HL-60/S4 (cell line): ENCODE measurements around the gene ACKR3.

Experiments used
- in situ Hi-C: fragments of 300-500 bp; cut with MboI; formaldehyde crosslinking; loops from 2 replicates; pipeline ENCODE4 v1.14.3; 2022; ENCODE audit warnings: low sequenced_read_pairs

The ACKR3 gene

DNA sequence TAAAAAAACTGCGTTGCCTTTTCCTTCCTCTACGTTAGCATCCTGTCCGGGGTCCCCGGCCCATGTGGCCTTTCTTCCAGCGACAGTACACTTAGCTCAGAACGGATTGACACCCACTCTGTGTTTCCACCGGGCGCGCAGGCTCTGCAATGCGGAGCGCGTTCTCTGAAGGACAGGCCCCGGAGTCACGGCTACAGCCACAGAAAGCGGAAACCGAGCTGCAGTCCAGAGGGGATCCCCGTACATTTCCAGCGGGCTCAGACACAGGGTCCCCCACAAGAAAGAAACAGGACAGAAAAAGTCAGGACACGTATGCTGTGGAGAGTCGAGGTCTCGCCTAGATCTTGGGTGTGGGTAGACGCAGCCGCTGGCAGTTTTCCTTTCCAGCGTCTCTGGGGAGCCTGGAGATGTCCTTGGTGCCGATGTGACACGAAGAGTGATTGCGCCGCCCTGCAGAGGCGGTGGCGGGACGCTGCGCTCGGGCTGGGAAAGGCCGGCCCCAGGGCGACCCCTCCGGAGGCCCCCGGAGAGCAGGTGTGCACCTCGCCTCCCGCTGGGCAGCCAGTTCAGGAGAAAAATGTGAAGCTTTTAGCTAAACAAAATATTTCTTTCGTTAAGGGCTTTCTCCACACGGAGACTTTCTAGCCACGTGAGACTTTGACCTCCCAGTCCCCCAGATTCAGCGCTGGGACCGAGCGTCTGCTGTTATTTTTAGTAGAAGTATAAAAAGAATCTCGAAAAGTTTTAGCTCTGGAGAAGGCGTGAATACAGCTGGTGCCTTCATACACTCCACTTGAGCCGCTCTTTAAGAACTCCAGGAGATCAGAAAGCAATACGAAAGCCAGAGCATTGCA lies 1.3 kb upstream of the ACKR3 start:
- in situ Hi-C loops = no loop called here

- in situ Hi-C loops = no loop called here
These were observed 578 bp upstream of the ACKR3 start for GRCh38 chr2:236568922-236569572.

DNA sequence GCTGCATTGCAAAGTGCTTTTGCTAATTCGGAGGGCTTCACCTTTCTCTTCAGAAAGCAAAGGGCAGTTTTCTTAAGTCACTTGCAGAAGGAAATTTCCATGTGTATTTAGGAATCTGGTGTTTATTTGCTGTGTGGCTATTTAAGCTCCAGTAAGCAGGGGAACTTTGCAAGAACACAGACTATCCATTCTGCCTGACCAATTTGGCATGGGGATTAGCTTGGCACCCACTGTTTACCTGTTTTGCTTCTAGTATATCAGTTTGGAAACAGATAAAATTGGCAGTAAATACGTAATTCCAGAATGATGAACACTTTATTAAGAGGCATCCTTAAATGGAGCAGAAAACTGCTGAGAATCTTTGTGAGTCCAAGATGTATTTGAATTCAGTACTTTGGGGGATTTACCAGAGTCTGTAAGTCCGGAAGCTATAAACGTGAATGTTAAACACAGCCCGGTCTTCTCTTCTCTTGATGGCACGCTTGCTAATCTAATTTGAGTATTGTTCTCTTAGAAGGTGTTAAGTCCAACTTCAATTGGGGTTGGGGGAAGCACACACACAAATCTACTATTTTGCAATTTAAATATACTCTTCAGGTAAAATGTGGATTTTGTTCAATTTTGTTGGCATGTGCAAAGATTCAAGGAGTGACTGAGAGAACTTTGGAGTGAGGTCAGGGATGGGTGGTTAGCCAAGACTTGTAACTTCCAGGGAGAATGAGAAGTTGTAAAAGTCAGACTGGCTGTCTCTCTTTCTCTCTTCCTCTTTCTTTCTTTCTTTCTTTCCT lies 650 bp downstream of the ACKR3 start:
- in situ Hi-C loops = no loop called here

DNA sequence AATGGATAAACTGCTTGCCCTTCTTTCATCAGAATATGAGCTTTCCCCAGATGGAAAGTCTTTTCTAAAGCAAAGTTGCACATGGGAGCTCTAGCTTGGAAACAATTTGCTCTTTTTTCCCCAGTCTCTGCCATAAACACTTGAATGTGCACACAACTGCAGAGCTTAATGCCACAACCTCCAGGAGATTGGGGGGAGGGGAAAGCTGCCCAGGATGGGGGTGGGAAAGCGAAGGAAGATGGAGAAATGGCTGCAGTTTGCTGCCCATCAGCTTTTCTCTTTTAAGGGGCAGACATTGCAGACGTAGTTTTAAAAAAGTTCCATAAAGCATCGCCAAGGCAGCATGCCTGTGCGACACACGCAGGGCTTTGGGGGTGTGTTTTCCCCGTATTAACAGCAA lies 1.5 kb downstream of the ACKR3 start:
- in situ Hi-C loops = no loop called here

DNA sequence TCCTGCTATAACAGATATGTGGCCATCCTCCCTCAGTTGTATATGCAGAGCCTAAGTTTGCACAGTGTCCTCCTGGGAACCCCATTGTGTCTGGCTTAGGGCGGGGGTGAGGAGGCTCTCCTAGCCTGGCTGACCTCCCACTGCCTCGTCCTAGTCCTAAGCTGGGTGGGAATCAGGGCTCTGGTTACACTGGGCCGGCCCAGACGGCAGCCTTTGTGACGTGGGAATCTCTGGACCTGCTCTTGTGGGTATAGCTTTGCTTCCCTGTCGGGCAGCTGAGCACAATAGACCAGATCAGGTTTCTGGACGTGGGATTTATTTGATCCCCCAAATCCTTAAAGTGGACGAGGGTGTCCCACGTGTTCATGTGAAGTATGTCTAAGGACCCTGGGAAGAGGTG lies 2.9 kb downstream of the ACKR3 start:
- in situ Hi-C loops = no loop called here

DNA sequence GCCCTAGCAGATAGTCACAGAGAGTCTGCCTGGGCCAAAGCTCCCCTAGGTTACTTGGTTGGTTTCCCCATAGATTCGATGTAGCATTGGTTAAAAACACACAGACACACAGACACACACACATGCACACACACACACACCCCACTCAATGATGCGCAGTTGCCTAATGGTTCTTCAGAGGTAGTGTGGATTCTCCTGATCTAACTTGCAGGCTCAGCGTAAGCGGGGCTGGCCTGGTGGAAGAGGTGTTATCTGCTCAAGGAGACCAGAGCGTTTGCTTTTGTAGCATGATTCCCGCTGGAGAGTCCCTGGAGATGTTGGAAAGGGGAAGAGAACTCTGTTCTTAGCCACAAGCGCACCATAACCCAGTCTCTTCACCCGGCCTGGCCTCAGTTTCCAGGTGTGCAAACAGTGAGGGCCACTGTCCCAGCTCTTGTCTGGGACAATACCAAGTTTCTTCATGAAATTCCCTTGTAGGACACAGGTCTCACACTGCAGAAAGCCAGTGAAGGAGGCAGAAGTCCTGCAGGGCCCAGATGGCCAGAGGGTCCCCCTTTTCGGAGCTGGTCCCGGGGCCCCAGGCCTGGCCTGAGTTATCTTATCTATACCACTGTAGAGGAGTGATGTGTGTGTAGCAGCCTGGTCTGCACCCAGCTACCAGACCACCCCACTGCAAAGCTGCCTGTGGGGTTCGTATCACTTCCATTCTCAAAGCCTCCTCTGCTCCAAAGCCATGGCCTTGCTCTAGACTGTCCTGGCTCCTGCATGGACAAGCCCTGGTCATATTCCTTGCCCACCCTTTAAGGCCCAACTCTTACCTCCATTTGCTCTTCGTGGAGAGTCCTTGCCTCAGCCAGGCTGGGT lies 3.7 kb downstream of the ACKR3 start:
- in situ Hi-C loops = no loop called here

- in situ Hi-C loops = no loop called here
These were observed 4.4 kb downstream of the ACKR3 start for GRCh38 chr2:236574000-236574399.

DNA sequence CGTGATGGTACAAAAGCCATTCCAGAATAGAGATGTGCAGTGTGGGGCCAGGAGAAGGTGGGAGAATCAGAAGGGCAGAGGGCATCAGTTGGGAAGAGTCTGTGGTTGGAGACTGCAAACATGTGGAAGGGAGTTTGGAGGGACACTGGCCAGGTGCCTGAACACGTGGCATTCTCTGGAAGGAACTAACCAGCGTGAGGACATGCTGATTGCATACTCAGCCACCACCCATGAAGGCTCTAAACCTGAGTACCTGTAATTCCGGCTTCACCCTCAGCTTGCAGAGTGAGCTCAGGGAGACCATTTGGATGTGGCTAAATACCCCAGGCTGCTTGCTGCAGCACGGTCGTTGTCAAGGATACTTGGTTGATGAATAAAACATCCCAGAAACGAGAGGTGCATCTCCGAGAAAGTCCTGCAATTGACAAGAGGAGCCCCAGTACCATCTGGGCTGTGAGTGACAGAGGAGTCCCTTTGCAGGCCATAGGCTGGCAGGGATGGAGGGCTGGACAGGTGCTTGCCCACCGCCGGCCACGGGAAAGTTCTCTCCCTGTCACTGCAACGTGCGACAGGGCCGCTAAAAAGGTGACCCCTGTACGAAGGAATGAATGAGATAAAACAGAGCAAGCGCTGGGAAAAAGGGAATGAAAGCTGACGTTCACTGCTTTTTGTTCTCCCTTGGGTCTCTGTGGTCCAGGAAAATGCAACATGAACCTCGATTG lies 5.0 kb downstream of the ACKR3 start:
- in situ Hi-C loops = no loop called here

DNA sequence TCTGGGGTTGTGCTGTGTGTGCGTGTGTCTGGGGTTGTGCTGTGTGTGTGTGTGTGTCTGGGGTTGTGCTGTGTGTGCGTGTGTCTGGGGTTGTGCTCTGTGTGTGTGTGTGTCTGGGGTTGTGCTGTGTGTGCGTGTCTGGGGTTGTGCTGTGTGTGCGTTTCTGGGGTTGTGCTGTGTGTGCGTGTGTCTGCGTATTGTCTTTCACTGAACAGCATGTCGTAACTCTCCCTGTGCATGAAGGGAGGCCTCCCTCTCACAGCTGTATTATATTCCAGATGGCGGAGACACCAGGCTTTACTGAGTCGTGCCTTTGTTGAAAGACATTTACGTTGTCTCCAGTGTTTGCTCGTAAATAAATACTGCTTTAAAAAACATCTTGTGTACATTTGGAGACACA lies 5.9 kb downstream of the ACKR3 start:
- in situ Hi-C loops = no loop called here

DNA sequence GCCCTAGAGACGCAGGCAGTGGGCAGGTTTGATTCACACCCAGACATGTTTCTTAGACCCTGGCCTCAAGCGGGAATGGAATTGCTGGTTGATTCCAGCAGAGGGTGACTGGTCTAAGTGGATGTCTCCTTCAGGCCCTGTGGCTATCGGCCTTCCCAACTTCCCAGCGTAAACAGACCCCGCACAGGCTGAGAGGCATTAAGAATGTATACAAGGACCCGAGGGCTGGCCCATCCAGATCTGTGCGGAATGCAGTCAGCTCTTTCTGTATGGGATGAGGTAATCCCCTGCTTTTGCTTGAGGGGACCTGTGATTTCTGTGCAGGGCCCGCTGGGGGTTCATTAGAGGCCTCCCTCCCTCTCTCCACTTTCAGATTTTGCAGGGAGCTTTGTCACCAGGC lies 6.5 kb downstream of the ACKR3 start:
- in situ Hi-C loops = no loop called here

- in situ Hi-C loops = no loop called here
These were observed 7.3 kb downstream of the ACKR3 start for GRCh38 chr2:236576953-236577352.

DNA sequence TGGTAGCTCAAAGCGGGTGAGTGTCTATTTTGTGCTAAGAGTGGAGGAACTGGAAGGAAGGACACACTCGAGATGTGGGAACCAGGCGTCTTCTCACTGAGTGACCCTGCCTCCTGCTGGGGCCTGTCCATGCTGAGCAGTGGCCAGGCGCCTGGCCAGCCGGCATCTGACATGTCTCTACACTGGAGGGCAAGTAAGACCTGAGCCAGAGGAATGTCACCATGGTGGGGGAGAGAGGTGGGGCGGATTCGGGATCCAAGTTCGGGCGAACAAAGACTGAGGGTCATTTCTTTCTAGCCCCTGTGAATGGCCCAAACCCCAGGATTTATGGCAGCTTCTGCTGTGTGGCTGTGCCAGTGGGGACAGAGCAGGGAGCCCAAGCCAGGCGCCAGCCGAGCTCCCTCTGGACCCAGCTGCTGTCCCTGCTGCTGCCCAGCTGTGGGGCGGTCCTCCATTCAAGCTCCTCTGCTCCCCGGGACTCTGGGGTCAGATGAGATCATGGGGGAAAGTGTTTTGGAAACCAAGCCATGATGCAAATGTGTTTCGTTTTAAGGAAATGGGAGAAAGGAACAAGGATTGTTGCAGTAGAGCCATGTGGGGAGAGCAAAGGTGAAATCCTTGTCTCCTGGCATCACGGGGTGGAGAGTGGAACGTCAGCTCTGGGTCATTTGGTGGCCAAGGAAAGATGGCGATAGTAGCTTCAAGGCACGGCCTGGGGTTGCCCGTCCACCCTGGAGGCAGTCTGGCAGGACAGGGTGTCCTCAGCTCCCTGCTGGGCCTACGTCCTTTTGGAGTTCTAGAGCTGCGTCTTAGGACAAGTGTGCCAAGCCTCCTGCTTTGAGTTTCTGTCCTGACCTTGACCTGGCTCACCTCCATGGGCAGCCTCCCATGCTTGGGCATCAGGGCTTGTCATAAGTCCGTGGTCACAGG lies 8.1 kb downstream of the ACKR3 start:
- in situ Hi-C loops = no loop called here

- in situ Hi-C loops = no loop called here
These were observed 8.8 kb downstream of the ACKR3 start for GRCh38 chr2:236578411-236578846.

DNA sequence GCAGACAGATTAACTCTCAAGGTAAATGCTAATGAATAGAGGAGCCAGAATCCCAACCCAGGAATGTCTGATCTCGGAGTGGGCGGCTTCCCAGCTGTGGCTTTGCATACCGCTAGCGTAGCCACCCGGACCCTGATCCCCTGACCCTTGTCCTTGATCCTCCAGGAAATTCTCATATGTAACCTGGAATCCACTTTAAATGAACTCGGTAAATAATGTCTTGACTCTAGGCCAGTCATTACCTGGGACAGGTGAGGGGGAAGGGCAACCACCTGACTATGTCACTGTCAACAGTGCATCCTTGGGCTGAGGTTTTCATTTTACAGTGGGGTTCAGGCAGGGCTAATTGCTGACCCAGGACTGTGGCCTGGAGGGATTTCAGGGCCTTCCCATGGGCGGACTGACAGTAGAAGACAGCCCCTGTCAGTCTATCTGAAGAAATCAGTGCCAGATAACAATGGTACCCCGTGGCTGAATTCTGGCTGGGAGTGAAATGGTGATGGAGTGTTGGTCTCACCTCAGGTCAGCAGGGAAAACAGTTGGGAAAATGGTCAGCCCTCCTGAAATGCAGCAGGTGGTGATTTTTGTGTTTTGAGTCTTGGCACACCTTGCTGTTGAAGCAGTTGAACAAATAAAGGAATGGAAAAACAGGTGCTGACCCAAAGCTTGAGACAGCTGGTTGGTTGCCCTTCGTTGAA lies 9.6 kb downstream of the ACKR3 start:
- in situ Hi-C loops = no loop called here

DNA sequence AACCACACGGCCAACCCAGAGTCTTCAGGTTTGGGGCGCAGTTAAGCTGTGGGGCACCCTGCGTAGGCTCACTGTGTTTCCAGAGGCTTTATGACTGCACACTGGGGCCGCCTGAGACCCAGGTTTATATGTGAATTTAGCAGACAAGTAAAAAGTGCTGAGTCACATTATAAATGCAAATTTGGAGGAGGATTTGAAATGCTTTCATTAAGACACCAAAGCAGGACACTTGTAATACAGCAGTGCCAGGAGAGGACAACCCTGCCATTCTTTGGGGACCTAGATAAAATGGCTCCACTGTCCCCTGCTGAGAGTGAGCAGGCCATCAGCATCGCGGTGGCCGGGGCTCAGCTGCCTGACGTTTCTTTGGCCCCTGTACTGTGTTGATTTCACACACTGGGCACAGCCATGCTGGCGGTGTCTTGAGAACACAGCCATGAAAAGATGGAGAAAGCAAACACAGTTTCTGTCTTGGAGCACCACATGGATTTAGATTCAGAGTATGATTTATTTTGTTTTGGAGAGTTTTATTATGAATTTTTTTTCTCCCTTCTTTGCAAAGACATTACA lies 10.2 kb downstream of the ACKR3 start:
- in situ Hi-C loops = no loop called here

DNA sequence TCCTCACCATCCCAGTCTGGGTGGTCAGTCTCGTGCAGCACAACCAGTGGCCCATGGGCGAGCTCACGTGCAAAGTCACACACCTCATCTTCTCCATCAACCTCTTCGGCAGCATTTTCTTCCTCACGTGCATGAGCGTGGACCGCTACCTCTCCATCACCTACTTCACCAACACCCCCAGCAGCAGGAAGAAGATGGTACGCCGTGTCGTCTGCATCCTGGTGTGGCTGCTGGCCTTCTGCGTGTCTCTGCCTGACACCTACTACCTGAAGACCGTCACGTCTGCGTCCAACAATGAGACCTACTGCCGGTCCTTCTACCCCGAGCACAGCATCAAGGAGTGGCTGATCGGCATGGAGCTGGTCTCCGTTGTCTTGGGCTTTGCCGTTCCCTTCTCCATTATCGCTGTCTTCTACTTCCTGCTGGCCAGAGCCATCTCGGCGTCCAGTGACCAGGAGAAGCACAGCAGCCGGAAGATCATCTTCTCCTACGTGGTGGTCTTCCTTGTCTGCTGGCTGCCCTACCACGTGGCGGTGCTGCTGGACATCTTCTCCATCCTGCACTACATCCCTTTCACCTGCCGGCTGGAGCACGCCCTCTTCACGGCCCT lies 11.2 kb downstream of the ACKR3 start:
- in situ Hi-C loops = no loop called here

GRCh38 chr2:236581546-236581945 lies 11.9 kb downstream of the ACKR3 start:
- in situ Hi-C loops = no loop called here

- in situ Hi-C loops = no loop called here
These were observed 13.3 kb downstream of the ACKR3 start for GRCh38 chr2:236582968-236583367.
